Nephron (organoid): Measurements from ENCODE around the gene ARL2.

ENCODE experiments used
- H3K27ac Mint-ChIP-seq, 3 experiments: 2 replicates each; pipeline ENCODE4 v1.8.0; 2020; ENCODE audit warnings: mixed read lengths in 3 of 3, mild to moderate bottlenecking in 2 of 3, moderate library complexity in 1 of 3
- H3K27me3 Mint-ChIP-seq: 2 replicates; pipeline ENCODE4 v1.8.0; 2021; ENCODE audit warnings: low read depth, mild to moderate bottlenecking, moderate library complexity, mixed read lengths
- H3K36me3 Mint-ChIP-seq: 2 replicates; pipeline ENCODE4 v1.8.0; 2020; ENCODE audit warnings: low read depth, mixed read lengths
- H3K4me1 Mint-ChIP-seq: 2 replicates; pipeline ENCODE4 v1.8.0; 2020; ENCODE audit warnings: mixed read lengths
- H3K4me3 Mint-ChIP-seq, 3 experiments: 2 replicates each; pipeline ENCODE4 v1.8.0; 2020; ENCODE audit warnings: mild to moderate bottlenecking in 3 of 3, mixed read lengths in 3 of 3, moderate library complexity in 2 of 3
- H3K9me3 Mint-ChIP-seq: 2 replicates; pipeline ENCODE4 v1.8.0; 2020; ENCODE audit warnings: mixed read lengths
- TF ChIP-seq, protein P1 (sequence below), 3 experiments: fragments of 200-600 bp; sonication (generic); IDR thresholded peaks; one replicate each; pipeline ENCODE4 v1.5.0; 2021; ENCODE audit warnings: antibody characterized with exemption in 3 of 3; ENCODE audit not compliant: unreplicated experiment in 3 of 3

ARL2 gene

DNA sequence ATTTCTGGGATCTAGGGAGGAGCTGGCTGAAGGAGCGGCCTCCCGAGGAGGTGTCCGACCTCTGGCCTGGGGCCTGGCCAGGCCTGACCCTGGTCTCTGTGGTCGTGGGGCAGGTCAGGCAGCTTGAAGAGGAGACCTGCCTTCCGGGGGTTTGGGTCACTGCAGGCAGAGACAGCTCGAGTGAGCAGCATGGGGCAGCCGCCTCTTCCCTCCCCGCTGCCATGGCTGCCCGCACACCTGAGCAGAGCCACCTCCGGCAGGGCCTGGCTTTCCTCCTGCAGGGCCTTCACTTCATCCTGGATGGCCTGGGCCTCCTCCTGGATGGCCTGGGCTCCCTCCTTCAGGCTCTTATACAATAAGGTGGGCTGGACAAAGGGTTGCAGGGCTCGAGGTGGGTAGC is 52.4 kb downstream of the ARL2 start:
- Mint-ChIP-seq H3K4me3 (no peak overlapping the region), H3K27ac (no peak overlapping the region), H3K36me3 (no peaks in the 10 kb centered on the region), H3K27me3 (no peaks in the 10 kb centered on the region), H3K9me3 (no peaks in the 10 kb centered on the region), H3K4me1 (no peaks in the 10 kb centered on the region)
- TF ChIP-seq, protein P1, sequence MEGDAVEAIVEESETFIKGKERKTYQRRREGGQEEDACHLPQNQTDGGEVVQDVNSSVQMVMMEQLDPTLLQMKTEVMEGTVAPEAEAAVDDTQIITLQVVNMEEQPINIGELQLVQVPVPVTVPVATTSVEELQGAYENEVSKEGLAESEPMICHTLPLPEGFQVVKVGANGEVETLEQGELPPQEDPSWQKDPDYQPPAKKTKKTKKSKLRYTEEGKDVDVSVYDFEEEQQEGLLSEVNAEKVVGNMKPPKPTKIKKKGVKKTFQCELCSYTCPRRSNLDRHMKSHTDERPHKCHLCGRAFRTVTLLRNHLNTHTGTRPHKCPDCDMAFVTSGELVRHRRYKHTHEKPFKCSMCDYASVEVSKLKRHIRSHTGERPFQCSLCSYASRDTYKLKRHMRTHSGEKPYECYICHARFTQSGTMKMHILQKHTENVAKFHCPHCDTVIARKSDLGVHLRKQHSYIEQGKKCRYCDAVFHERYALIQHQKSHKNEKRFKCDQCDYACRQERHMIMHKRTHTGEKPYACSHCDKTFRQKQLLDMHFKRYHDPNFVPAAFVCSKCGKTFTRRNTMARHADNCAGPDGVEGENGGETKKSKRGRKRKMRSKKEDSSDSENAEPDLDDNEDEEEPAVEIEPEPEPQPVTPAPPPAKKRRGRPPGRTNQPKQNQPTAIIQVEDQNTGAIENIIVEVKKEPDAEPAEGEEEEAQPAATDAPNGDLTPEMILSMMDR (IDR thresholded peaks at IDR 0.05; ENCODE audit: unreplicated experiment in 3 of 3), result no peak

DNA sequence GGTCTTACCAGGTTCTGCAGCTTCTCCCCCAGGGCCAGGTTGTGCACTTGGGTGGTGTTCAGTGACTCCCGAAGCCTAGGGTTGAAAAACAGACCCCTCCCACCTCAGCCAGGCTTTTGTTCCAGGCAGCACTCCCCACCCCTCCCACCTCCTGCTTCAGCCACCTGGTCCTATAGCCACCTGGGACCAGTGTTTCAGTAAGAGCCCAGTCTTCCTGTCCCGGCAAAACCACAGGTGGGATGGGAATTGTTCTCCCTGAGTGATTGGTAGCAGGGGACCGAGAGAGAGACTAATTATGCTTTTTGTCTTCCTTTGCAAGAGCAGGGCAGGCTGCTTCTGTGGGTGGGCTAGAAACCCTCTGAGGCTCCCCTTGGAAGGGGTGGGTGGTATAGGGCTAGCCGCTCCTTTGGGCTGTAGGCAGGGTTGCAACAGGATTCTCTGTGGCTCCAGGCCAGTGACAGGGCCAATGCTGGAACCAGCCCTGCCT is 52.9 kb downstream of the ARL2 start:
- Mint-ChIP-seq H3K4me1 (no peaks in the 10 kb centered on the region), H3K4me3 (no peak overlapping the region), H3K36me3 (no peaks in the 10 kb centered on the region), H3K27ac (no peak overlapping the region), H3K9me3 (no peaks in the 10 kb centered on the region), H3K27me3 (no peaks in the 10 kb centered on the region)
- TF ChIP-seq, protein P1 (IDR thresholded peaks at IDR 0.05; ENCODE audit: unreplicated experiment in 3 of 3), result no peak

DNA sequence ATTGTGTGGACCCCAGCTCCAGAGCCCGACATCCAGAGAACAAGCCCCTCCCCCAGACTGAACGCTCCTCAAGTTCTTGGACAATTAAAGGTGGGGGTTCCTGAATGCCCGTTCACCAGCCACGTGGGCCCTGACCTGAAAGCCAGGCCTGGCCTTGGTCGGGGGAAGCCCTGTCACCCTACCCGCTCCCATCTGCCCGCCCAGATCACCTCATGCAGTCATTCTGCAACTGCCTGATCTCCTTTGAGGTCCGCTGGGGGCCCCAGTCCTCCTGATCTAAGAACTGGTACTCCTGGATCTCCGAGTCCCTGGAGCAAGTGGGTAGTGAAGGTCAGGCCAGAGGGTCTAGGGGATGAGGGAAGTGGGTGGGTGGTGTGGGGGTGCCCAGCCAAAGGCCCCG is 53.5 kb downstream of the ARL2 start:
- Mint-ChIP-seq H3K9me3 (no peaks in the 10 kb centered on the region), H3K4me3 (no peak overlapping the region), H3K36me3 (no peaks in the 10 kb centered on the region), H3K27me3 (no peaks in the 10 kb centered on the region), H3K27ac (no peak overlapping the region), H3K4me1 (no peaks in the 10 kb centered on the region)
- TF ChIP-seq, protein P1 (IDR thresholded peaks at IDR 0.05; ENCODE audit: unreplicated experiment in 3 of 3), result no peak

DNA sequence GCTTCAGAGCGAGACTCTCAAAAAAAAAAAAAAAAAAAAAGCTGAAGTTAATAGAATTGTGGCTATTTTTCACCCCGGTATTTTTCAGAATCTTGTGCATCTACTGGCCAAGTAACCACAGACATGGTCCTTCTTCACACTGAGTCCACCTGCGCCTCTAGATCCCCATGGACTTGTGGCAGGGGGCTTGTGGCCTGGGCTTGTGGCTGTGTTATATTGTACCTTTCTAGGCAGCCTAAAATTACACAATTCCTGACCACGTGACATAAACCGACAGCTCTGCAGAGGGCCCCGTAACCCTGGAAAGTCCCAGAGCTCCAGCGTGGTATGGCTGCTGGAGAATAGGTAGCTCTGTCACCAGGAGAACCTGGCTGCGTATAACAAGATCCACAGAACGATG is 55.3 kb downstream of the ARL2 start:
- Mint-ChIP-seq H3K4me1 (no peaks in the 10 kb centered on the region), H3K9me3 (no peaks in the 10 kb centered on the region), H3K27ac (no peak overlapping the region), H3K27me3 (no peaks in the 10 kb centered on the region), H3K4me3 (no peak overlapping the region), H3K36me3 (no peaks in the 10 kb centered on the region)
- TF ChIP-seq, protein P1 (IDR thresholded peaks at IDR 0.05; ENCODE audit: unreplicated experiment in 3 of 3), result no peak
